HG03575 (cell line): Measurements from ENCODE around the gene KRTAP5-3.

Experiments used
- ATAC-seq: cut with Tn5 transposase; IDR thresholded peaks from one replicate; pipeline ENCODE4 v1.9.1; 2021; ENCODE audit not compliant: unreplicated experiment, insufficient number of reproducible peaks, low FRiP score; ENCODE audit errors: extremely low read depth

Gene KRTAP5-3

GRCh38 chr11:1570001-1570453 lies 38.2 kb downstream of the KRTAP5-3 start:
- ATAC-seq: no peak

- ATAC-seq: no peak
Measured at GRCh38 chr11:1569251-1569780, 38.9 kb downstream of the KRTAP5-3 start.

- no peak for ATAC-seq
Measured at GRCh38 chr11:1568441-1568911, 39.8 kb downstream of the KRTAP5-3 start.

GRCh38 chr11:1567721-1568100 lies 40.6 kb downstream of the KRTAP5-3 start:
- ATAC-seq: no peak

- ATAC-seq: no peak
Measured at GRCh38 chr11:1567052-1567720, 41.1 kb downstream of the KRTAP5-3 start.

- ATAC-seq: no peak
Measured at GRCh38 chr11:1566381-1567051, 41.7 kb downstream of the KRTAP5-3 start.

GRCh38 chr11:1565904-1566247 lies 42.4 kb downstream of the KRTAP5-3 start:
- ATAC-seq: no peak

GRCh38 chr11:1565173-1565903 lies 42.9 kb downstream of the KRTAP5-3 start:
- no peak for ATAC-seq

GRCh38 chr11:1564535-1565172 lies 43.6 kb downstream of the KRTAP5-3 start:
- ATAC-seq: no peak

- no peak for ATAC-seq
Measured at GRCh38 chr11:1563697-1564534, 44.3 kb downstream of the KRTAP5-3 start.

- ATAC-seq: no peak
Measured at GRCh38 chr11:1563149-1563638, 45.1 kb downstream of the KRTAP5-3 start.

GRCh38 chr11:1562469-1563148 lies 45.7 kb downstream of the KRTAP5-3 start:
- no peak for ATAC-seq

- ATAC-seq: no peak
Measured at GRCh38 chr11:1561955-1562354, 46.3 kb downstream of the KRTAP5-3 start.

- no peak for ATAC-seq
Measured at GRCh38 chr11:1561266-1561665, 47.0 kb downstream of the KRTAP5-3 start.

GRCh38 chr11:1560649-1561251 lies 47.5 kb downstream of the KRTAP5-3 start:
- no peak for ATAC-seq

- no peak for ATAC-seq
Measured at GRCh38 chr11:1560002-1560648, 48.1 kb downstream of the KRTAP5-3 start.
